ENCODE data around the gene GSTT4. TPM values are rescaled to one million over a fixed set of nuclear protein-coding genes. Genes with fewer than 3 reads are reported as not detected.
"Not testable (repeated sequence)": the region's sequence is repeated elsewhere in the genome, so short reads cannot be mapped to it uniquely, and the experiment has no call there.

The GSTT4 gene
- not detected for polyA plus RNA-seq (ENCODE audit: insufficient read length)

DNA sequence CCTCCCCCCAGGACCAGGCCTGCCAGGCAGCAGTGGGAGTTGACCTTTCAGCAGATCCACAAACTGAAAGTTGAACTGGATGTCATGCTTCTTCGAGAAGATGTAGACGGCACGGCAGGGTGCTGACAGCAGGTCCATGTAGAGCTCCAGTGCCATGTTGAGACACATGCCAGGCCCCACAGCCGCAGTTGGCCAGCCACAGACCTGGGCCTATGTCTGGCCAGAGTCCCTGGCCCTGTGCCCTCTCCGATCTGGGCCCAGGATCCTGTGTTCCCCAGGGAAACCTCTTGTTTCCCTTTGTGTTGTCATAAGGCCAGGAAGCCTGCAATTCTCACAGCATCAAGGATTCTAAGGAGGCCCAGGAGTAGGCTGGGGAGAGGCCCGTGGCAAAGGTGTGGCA lies at the start of gene GSTT4:
Gene GSTT4 (minus strand): TSS at position 253 of the 400 bp plus-strand sequence. CDS start 97 bp downstream, at position 156.
- DNase-seq (ENCODE audit: low read depth) = no peak

DNA sequence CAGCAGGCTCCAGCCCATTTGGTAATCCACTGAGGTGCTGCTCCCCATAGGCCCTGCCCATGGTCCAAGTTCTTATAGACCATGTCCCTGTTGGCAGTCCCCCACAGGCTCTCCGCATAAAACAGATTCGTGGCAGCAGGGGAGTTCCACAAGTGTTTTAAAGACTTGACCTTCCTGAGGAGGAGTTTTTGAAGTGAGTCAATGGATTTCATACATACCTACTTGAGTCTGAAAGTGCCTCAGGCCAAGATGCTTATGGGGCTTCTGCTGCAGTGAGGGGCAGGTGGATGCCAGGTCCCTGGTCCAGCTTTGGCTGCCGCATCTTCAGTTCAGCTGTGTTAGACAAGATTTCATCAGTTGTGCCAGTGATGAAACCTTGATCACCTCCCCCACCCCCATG lies 49.1 kb upstream of the GSTT4 start:
- no peak for DNase-seq (ENCODE audit: low read depth)

DNA sequence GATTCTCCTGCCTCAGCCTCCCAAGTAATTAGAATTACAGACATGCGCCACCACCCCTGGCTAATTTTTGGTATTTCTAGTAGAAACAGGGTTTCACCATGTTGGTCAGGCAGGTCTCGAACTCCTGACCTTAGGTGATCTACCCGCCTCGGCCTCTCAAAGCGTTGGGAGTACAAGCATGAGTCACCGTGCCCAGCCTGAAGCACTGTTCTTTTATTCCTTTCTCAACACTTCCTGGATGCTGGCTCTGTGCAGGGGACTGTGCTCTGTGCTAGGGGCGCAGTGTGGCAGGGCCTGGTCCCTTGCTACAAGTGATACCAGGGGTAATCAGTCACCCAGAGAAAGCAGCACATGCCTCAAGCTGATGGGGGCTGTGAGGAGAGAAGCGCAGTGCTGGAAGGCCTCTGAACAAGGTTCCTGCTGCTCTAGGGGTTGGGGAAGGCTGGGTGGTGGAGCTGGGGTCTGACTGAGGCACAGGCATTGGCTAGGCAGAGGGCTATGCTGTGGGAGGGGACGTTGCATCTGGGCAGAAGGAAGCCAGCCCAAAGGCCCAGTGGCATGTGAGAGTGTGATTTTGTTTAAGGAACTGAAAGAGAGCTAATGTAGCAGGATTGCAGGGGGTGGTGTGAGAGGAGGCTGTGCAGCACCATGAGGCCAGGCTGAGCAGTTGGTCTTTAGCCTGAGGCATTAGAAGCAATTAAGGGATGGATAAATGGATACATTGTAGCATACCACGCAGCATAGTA lies 48.4 kb upstream of the GSTT4 start:
- DNase-seq (ENCODE audit: low read depth) = no peak

DNA sequence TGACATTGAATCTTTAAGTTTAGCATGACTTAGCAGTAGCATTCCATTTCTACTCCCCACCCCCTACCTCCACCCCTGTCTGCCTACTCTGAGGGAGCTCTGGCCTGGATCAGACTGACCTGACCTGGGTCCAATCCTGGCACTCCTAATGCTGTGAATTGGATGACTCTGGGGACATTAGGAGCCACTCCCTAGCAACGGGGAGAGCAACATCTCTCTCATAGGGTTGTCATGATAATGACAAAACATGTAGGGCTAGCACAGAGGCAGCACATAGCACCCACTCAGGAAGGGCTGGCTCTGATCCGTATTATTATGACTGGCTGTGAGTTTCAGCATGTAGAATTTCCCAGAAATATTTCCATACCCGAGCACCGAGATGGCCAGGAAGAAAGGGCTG lies 46.3 kb upstream of the GSTT4 start:
- DNase-seq (ENCODE audit: low read depth) = no peak

DNA sequence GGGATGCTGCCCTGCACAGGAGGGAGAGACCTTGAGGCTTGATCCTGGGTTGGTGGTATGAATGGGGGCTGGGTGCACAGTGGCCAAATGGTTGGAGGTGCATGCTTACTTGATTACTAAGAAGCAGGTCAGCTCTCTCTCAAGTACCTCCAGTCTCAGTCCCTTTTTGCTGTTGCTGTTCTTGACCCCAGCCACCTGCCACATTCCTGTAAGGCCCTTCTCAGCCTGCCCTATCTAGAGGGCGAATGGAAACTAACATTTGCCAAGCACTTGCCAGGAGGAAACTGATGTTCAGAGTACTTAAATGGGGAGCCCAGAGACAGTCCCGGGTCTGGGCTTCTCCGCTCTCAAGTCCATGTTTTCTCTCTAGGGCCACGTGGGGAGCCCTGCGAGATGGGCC lies 45.8 kb upstream of the GSTT4 start:
- no peak for DNase-seq (ENCODE audit: low read depth)

DNA sequence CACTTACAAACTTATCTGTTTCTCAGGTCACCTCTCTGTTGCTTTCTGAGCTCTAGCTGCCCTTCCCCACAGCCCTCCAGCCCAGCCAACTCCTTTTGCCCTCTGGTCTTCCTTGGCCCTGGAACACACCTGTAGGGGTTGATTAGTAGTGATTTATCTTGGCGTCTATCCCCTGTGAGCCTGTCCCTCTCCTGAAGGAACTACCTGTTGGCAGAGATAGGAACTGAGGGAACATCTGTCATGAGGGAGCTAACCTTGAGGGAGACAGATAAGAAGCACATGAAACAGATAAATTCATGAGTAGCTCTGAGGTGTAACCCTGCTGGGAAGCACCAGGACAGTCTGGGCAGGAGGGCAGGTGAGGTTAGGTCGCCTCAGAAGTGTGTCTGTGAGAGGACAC lies 44.7 kb upstream of the GSTT4 start:
- DNase-seq (ENCODE audit: low read depth) = no peak

DNA sequence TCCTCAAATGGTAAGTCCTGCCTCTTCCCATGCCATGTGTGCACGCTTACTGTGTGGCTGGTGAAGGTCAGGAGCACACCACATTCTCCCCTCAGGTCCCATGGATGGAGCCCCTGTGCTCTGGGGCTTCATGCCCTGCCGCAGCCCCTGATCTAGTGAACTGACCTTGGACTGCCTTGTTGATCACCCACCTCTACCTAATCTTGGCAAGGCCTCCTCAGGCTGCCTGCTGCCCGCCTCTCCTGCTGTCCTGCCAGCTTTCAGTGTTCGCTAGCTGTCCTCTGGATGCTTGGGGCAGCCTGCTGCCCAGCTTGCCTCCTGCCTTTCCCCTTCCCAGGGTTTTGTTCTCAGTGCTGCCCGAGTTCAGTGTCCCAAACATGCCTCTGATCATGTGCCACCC lies 44.0 kb upstream of the GSTT4 start:
- DNase-seq (ENCODE audit: low read depth) = no peak

DNA sequence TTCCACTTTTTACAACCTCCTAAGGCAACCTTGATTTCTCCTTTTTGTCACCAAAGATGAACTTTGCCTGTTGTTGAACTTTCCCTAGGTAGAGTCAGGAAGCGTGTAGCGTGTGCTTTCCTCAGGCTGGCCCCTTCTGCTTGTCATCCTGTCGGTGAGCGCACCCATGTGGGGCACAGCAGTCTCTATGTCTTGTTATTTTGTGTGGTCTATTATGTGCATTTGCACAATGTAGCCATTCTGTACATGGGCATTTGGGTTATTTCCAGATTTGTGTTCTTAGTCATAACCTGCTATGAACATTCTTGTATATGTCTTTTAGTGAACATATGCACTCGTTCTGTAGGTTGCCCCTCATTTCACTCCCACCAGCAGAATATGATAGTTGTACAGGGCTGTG lies 40.8 kb upstream of the GSTT4 start:
- DNase-seq (ENCODE audit: low read depth) = no peak

DNA sequence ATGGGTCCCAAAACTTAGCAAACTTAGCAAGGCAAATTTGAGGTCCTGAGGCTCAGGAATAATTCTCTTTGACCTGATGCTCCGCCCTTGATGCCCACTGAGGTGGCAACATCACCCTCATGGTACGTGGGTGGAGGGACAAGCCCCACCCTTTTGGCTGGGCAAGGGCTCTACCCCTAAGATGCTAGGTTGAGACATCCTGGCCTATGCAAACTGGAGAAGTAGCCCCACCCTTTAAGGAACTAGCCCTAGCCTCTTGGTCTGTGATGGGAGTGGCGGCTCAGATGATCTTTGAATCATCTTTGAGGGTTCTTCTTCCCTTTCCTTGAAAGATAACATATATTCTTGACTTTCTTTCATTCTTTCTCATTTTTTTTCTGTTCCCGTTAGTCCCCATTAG lies 38.7 kb upstream of the GSTT4 start:
- DNase-seq (ENCODE audit: low read depth) = no peak

DNA sequence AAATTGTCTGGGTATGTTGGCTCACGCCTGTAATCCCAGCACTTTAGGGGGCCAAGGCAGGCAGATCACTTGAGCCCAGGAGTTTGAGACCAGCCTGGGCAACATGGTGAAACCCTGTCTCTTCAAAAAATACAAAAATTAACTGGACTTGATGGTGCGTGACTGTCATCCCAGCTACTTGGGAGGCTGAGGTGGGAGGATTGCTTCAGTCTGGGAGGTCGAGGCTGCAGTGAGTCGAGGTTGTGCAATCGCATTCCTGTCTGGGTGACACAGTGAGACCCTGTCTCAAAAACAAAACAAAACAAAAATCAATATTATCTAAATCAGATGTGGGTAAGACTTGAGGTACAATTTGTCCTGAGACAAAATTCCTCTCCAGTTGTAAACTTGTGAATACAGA lies 38.2 kb upstream of the GSTT4 start:
- not testable (repeated sequence) for DNase-seq (ENCODE audit: low read depth)

DNA sequence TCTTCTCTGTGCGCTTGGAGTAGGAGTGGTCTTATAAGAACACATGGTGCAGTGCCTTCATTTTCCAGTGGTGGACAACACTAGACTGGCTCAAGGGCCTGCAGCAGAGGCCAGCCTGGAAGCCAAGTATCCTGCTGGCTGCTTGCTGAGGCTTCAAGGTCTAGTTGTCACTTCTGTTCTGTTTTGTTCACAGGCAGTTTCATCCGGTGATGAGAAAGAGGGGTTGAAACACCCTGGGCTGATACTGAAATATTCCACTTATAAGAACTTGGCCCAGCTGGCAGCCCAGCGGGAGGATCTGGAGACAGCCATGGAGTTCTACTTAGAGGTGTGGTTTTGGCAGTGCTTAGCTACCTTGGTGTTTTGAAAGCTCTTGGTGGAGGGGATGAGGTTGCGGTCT lies 35.7 kb upstream of the GSTT4 start:
- no peak for DNase-seq (ENCODE audit: low read depth)

DNA sequence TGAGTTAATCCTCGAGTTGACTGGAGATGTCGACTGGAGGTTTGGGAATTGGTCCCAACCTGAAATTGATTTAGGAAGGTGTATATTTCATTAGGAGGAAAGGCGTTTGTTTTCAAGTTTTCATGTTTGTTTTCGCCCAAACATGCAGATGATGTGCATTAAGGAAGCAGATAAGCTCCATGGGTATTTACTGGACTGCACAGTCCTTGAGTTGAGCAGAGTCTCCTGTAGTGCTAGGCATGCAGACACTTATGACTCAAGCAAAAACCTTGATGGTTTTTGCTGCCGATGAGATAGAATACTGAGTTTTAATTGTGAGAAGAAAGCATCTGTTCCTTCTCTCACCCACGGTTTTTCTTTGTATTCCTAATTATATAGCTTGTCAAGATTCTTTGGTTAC lies 33.8 kb upstream of the GSTT4 start:
- no peak for DNase-seq (ENCODE audit: low read depth)

DNA sequence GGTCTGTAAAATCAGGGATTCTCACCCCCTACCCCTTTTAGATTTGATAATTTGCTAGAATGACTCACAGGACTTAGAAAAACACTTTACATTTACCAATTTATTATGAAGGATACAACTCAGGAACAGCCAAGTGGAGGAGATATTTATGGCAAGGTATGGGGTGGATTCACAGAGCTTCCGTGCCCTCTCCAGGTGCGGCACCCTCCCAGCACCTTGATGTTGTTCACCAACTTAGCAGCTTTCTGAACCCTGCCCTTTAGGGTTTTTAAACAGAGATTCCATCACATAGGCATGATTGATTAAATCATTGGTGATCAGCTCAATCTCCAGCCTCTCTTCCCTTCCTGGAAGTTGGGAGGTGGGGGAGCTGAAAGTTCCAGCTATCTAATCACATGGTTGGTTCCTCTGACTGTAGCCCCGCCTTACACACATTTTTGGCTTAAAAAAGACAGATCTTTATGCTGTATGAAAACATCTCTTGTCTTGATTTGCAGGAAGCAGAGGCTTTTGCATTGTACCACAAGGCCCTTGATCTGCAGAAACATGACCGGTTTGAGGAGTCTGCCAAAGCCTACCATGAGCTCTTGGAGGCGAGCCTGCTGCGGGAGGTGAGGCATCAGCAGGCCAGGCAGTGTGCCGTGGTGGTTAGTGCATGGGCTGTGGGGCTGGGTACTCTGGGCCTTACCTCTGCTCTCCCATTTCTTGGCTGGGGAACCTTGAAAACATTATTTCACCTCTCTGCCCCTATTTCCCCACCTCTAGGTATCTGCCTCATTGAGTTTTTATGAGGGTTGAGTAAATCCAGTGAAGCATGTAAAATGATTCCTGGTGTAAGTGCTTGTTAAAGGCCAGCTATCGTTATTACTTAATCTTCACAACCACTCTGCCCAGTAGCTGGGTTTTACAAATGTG lies 32.9 kb upstream of the GSTT4 start:
- DNase-seq (ENCODE audit: low read depth) = no peak

DNA sequence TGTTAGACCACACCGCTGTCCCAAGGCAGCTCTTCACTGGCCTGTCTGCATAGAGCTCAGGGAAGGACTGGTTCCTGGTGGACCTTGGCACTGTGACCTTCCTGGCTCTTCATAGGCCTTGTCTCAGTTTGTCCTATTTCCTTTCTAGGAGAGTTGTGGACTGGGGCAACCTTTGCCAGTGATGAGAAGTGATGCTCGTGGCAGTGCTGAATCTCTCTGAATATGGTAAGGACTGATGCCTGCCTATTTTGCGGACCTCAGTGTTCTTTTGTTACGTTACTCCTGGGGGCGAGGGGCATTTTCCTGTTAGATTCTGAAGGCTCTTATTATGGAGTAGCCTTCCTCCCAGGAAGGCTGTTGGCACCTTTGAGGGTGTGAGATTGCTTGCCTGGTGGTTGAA lies 30.0 kb upstream of the GSTT4 start:
- no peak for DNase-seq (ENCODE audit: low read depth)

DNA sequence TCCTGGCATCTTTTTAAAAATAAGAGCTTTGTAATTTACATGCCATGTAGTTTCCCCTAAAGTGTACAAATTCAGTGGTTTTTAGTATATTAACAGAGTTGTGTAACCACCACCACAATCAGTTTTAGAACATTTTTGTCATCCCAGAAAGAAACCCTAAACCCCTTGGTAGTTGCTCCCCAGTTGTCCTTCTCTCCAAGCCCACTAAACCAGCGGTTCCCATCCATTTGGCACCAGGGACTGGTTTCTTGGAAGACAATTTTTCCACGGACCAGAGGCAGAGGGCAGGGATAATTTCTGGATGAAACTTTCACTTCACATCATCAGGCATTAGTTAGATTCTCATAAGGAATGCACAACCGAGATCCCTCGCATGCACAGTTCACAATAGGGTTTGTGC lies 28.5 kb upstream of the GSTT4 start:
- no peak for DNase-seq (ENCODE audit: low read depth)

DNA sequence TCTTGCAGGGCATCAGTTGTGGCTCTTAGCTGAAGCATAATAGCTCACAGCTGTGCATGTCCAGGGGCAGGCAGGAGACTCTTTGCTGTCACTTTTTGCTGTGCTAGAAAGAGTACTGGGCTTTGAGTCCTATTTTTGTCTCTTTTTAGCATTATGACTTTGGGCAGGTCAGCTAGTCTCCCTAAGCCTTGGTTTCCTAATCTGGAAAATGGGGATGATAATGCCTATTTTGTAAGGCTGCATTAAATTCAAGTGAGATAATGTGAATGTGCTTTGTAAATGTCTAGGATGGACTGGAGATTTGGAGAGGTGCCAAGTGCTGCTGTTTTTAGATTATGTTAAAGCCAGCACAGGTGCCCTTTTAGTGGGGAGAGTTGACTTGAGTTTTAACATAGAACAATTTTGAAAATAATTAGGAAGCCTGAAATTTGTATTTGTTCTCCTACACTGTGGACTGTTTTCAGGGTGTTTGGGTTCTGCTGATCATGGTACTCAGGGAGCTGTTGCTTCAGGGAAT lies 25.0 kb upstream of the GSTT4 start:
- no peak for DNase-seq (ENCODE audit: low read depth)

DNA sequence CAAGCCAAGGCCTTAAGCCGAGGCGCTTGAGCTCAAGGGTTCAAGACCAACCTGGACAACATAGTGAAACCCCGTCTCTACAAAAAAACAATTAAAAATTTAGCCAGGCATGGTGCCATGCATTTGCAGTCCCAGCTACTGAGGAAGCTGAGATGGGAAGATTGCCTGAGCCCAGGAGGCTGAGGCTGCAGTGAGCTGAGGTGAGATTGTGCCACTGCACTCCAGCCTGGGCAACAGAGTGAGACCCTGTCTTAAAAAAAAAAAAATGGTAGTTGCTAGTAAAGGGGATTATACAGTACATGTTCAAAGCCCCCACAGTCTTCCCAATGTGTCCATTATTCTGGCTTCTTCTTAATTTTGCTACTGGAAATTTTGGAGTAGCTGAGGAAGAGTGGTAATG lies 24.1 kb upstream of the GSTT4 start:
- DNase-seq (ENCODE audit: low read depth) = no peak

DNA sequence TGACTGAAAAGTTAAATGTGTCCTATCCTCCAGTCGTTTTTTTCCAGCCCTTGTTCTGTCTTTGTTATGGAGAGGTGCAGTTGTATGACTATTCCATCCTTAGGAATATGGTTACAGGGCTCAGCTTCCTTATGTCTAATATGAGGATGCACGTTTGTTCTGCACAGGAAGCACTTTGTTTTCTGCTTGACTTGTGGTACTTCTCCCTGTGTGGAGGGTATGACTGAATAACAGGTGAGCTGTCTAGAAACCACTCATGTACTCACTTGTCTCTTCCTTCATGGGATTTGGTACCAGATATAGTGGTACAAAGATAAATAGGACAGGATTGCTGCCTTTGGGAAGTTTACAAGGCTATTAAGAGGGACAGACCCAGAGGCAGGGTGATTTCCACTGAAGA lies 23.3 kb upstream of the GSTT4 start:
- DNase-seq (ENCODE audit: low read depth) = no peak

DNA sequence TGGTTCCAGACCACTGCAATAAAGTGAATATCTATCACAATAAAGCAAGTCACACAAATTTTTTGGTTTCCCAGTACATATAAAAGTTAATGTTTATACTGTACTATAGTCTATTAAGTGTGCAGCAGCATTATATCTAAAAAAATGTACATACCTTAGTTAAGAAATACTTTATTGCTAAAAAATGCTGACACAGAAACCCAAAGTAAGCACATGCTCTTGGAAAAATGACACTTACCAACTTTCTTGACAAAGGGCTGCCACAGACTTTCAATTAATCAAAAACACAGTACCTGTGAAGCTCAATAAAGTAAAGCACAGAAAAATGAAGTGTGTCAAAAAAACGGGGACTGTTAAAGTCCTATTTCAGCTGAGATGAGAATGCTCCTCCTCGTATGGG lies 22.7 kb upstream of the GSTT4 start:
- DNase-seq (ENCODE audit: low read depth) = no peak

DNA sequence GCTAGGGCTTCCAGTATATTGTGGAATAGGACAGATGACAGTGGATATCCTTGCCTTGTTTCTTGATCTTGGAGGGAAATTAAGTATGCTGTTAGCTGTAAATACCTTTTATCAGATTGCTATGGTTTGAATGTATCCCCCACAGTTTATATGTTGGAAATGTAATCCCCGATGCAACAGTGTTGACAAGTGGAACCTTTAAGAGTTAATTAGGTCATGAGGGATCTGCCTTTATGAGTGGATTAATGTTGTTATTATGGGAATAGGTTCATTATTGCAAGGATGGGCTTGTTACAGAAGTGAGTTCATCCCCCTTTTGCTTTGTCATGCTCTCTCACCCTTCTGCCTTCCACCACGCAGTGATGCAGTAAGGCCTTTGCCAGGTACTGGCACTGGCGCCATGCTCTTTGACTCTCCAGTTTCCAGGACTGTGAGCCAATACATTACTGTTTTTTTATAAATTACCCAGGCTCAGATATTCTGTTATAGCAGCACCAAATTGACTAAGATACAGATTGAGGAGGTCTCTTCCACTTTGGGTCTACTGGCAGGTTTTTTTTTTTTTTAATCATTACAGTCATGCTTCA lies 22.2 kb upstream of the GSTT4 start:
- no peak for DNase-seq (ENCODE audit: low read depth)

DNA sequence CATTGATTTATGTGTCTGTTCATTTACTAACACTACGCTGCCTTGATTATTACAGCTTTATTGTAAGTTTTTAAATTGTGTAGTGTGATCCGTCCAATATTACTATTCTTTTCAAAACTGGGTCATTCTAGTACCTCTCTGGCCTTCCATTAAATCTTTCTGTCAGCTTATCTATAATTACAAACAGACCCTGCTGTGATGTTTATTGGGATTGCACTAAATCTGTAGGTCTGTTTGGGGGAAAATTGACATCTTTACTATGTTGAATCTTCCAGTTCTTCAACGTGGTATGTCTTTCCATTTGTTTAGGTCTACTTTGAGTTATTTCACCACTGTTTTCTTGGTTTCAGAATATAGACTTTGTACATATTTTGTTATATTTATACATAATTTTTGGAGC lies 21.5 kb upstream of the GSTT4 start:
- DNase-seq (ENCODE audit: low read depth) = no peak

DNA sequence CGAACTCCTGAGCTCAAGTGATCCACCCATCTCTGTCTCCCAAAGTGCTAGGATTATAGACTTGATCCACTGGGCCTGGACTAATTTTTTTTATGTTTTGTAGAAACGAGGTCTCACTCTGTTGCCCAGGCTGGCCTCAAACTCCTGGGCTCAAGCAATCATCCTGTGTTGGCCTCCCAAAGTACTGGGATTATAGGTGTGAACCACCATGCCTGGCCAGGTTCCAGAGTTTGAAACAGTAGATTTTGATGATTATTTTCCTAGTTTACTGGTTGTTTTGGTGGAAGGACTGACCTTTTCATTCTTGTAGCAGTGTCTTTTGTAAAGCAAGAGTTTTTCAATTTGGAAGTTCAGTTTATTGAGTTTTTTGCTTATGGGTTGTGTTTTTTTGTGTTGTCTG lies 20.8 kb upstream of the GSTT4 start:
- DNase-seq (ENCODE audit: low read depth) = no peak

DNA sequence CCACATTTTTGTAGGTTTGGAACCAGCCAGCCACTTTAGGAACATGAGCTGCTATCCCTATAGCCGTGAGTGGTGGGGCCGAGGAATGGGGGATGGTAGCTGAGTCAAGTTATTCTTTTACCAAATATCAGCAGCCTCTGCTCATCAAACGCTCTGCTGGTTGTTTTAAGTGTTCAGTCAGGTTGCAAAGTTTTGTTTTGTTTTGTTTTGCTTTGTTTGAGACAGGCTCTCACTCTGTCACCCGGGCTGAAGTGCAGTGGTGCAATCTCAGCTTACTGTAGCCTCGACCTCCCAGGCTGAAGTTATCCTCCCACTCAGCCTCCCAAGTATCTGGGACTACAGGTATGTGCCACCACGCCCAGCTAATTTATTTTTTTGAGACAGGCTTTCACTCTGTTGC lies 20.2 kb upstream of the GSTT4 start:
- no peak for DNase-seq (ENCODE audit: low read depth)
